Measurements from ENCODE around the gene PCSK7. TPM values are rescaled to one million over a fixed set of nuclear protein-coding genes. Genes with fewer than 3 reads are reported as not detected.
"Not testable (repeated sequence)": the region's sequence is repeated elsewhere in the genome, so short reads cannot be mapped to it uniquely, and the experiment has no call there.

The PCSK7 gene
- total RNA-seq, 2 donors from 2014 or later = 25.9 to 86.0 TPM

- DNase-seq; H3K4me1 ChIP-seq; H3K36me3 ChIP-seq (replicated peaks in 1 of 2; ENCODE audit: insufficient read depth in 1 of 2, low read depth in 2 of 2); H3K9me3 ChIP-seq; ATAC-seq; intact Hi-C loops (cut with DNase I); H3K27ac ChIP-seq; H3K27me3 ChIP-seq; H3K4me3 ChIP-seq: not testable (repeated sequence)
- 81 to 88% methylated on average over 5 of the region's 5 CpGs for WGBS, 2 donors
Measured at GRCh38 chr11:117207481-117207880, 24.4 kb downstream of the PCSK7 start.

GRCh38 chr11:117206859-117207258, 25.0 kb downstream of the PCSK7 start:
- H3K27ac ChIP-seq; H3K27me3 ChIP-seq; H3K9me3 ChIP-seq; intact Hi-C loops (cut with DNase I); ATAC-seq; H3K36me3 ChIP-seq (replicated peaks in 1 of 2; ENCODE audit: insufficient read depth in 1 of 2, low read depth in 2 of 2); H3K4me3 ChIP-seq; DNase-seq; H3K4me1 ChIP-seq: not testable (repeated sequence)
- WGBS, 2 donors = no CpG with 5 or more reads among the region's 11 CpGs

- H3K36me3 ChIP-seq (replicated peaks in 1 of 2; ENCODE audit: insufficient read depth in 1 of 2, low read depth in 2 of 2); H3K9me3 ChIP-seq; H3K27ac ChIP-seq; ATAC-seq; H3K4me3 ChIP-seq; H3K4me1 ChIP-seq; H3K27me3 ChIP-seq; intact Hi-C loops (cut with DNase I); DNase-seq: not testable (repeated sequence)
- WGBS, 2 donors = 73 to 92% methylated on average over 3 to 7 of the region's 8 CpGs
Measured at GRCh38 chr11:117206111-117206510, 25.8 kb downstream of the PCSK7 start.

GRCh38 chr11:117205211-117205818, 26.6 kb downstream of the PCSK7 start:
- Histone ChIP-seq H3K4me1 (no peaks in the 10 kb centered on the region), H3K27me3 (no peaks in the 10 kb centered on the region), H3K4me3 (no peak overlapping the region), H3K36me3 (replicated peaks in 1 of 2; ENCODE audit: insufficient read depth in 1 of 2, low read depth in 2 of 2) (peaks cover 0 to 3% of the 10 kb centered on the region in 2 donors), H3K9me3 (no peaks in the 10 kb centered on the region), H3K27ac (no peak overlapping the region)
- no peak for DNase-seq
- ATAC-seq = no peak
- intact Hi-C loops (cut with DNase I) = no loop called here
- 73 to 83% methylated on average over 5 to 11 of the region's 11 CpGs for WGBS, 2 donors
- TF ChIP-seq CTCF (IDR thresholded peaks at IDR 0.05) (no peak), POLR2A (IDR thresholded peaks at IDR 0.05) (no peak)

- H3K36me3 ChIP-seq (replicated peaks in 1 of 2; ENCODE audit: insufficient read depth in 1 of 2, low read depth in 2 of 2) = peaks cover 0 to 3% of the 10 kb centered on the region in 2 donors
- intact Hi-C loops (cut with DNase I) = no loop called here
- peak overlapping the region in 1 of 4 donors; percentile 5 for H3K27ac ChIP-seq
- no peak overlapping the region for H3K4me3 ChIP-seq
- H3K27me3 ChIP-seq = no peaks in the 10 kb centered on the region
- TF ChIP-seq POLR2A (IDR thresholded peaks at IDR 0.05) (no peak), CTCF (IDR thresholded peaks at IDR 0.05) (no peak)
- H3K4me1 ChIP-seq = no peaks in the 10 kb centered on the region
- 75 to 84% methylated on average over 15 to 17 of the region's 17 CpGs for WGBS, 2 donors
- no peak for ATAC-seq
- no peak for DNase-seq
- no peaks in the 10 kb centered on the region for H3K9me3 ChIP-seq
Measured at GRCh38 chr11:117204283-117205080, 27.4 kb downstream of the PCSK7 start.

- ATAC-seq = no peak
- H3K27me3 ChIP-seq = no peaks in the 10 kb centered on the region
- 97% methylated on average over 10 of the region's 10 CpGs for WGBS, 2 donors
- H3K4me3 ChIP-seq = no peak overlapping the region
- H3K36me3 ChIP-seq (replicated peaks in 1 of 2; ENCODE audit: insufficient read depth in 1 of 2, low read depth in 2 of 2) = peaks cover 0 to 3% of the 10 kb centered on the region in 2 donors
- H3K27ac ChIP-seq = no peak overlapping the region
- peaks cover 1% of the 10 kb centered on the region for H3K4me1 ChIP-seq
- no peak for DNase-seq
- TF ChIP-seq CTCF (IDR thresholded peaks at IDR 0.05) = no peak
- TF ChIP-seq POLR2A (IDR thresholded peaks at IDR 0.05) = no peak
- H3K9me3 ChIP-seq = no peaks in the 10 kb centered on the region
- intact Hi-C loops (cut with DNase I) = no loop called here
Measured at GRCh38 chr11:117203069-117203407, 28.8 kb downstream of the PCSK7 start.

Data from body of pancreas (tissue), 4 donors.